OCI-LY3 (cell line): ENCODE measurements around the gene RPL32.

Source experiments
- CTCF ChIP-seq: fragments of 200-600, 300-600 bp; sonication (generic); IDR thresholded peaks from 2 replicates; pipeline ENCODE4 v1.5.1; 2014; ENCODE audit warnings: antibody characterized with exemption, low read length, low read depth
- EZH2phosphoT487 ChIP-seq: fragments of 200-600 bp; shearing (Covaris generic); IDR thresholded peaks from 2 replicates; pipeline ENCODE4 v1.6.1; 2018; ENCODE audit warnings: antibody characterized with exemption, mixed run types, low read depth

- TF ChIP-seq CTCF (no peak), EZH2phosphoT487 (no peak)
These were observed 23.1 kb downstream of the RPL32 start for GRCh38 chr3:12818273-12818672.
